Dendritic cell treated with granulocyte-macrophage colony-stimulating factor and Interleukin-4, amounts not matched to agents 40 ng/mL and 50 ng/mL, for 4 days (primary cell): Measurements from ENCODE around the gene CHKA.

Experiments used
- H3K27ac Mint-ChIP-seq: one replicate; pipeline ENCODE4 v1.8.0; 2022; ENCODE audit warnings: mild to moderate bottlenecking, mixed read lengths
- H3K27me3 Mint-ChIP-seq: one replicate; pipeline ENCODE4 v1.8.0; 2022; ENCODE audit warnings: mild to moderate bottlenecking, mixed read lengths
- H3K36me3 Mint-ChIP-seq: one replicate; pipeline ENCODE4 v1.8.0; 2022; ENCODE audit warnings: low read depth, mixed read lengths
- H3K4me1 Mint-ChIP-seq: one replicate; pipeline ENCODE4 v1.8.0; 2022; ENCODE audit warnings: low read depth, mixed read lengths
- H3K4me3 Mint-ChIP-seq: one replicate; pipeline ENCODE4 v1.8.0; 2022; ENCODE audit warnings: mild to moderate bottlenecking, moderate library complexity, mixed read lengths
- H3K9me3 Mint-ChIP-seq: one replicate; pipeline ENCODE4 v1.8.0; 2022; ENCODE audit warnings: mixed read lengths
- intact Hi-C: fragments of 100-400 bp; cut with micrococcal nuclease; formaldehyde crosslinking; loops from one replicate; pipeline ENCODE4 v1.15.0; 2022

The CHKA gene

GRCh38 chr11:68013611-68014156 is 107.5 kb downstream of the CHKA start:
- intact Hi-C loops, result no loop called here
- H3K36me3 Mint-ChIP-seq, result peaks cover 71% of the 10 kb centered on the region
- H3K27ac Mint-ChIP-seq, result peak overlapping the region; percentile 99
- no peaks in the 10 kb centered on the region for H3K9me3 Mint-ChIP-seq
- H3K27me3 Mint-ChIP-seq, result no peaks in the 10 kb centered on the region
- peaks cover 84% of the 10 kb centered on the region for H3K4me1 Mint-ChIP-seq
- no peak overlapping the region for H3K4me3 Mint-ChIP-seq

- H3K9me3 Mint-ChIP-seq, result no peaks in the 10 kb centered on the region
- intact Hi-C loops, result no loop called here
- H3K36me3 Mint-ChIP-seq, result peaks cover 65% of the 10 kb centered on the region
- H3K27ac Mint-ChIP-seq, result peak overlapping the region; percentile 99
- no peak overlapping the region for H3K4me3 Mint-ChIP-seq
- no peaks in the 10 kb centered on the region for H3K27me3 Mint-ChIP-seq
- H3K4me1 Mint-ChIP-seq, result peaks cover 87% of the 10 kb centered on the region
Measured at GRCh38 chr11:68012843-68013610, 108.2 kb downstream of the CHKA start.

- intact Hi-C loops, result no loop called here
- peak overlapping the region; percentile 99 for H3K27ac Mint-ChIP-seq
- peaks cover 86% of the 10 kb centered on the region for H3K4me1 Mint-ChIP-seq
- H3K4me3 Mint-ChIP-seq, result peak overlapping the region; percentile 87
- no peaks in the 10 kb centered on the region for H3K27me3 Mint-ChIP-seq
- no peaks in the 10 kb centered on the region for H3K9me3 Mint-ChIP-seq
- H3K36me3 Mint-ChIP-seq, result peaks cover 57% of the 10 kb centered on the region
Measured at GRCh38 chr11:68012044-68012842, 108.9 kb downstream of the CHKA start.

- Mint-ChIP-seq H3K27me3 (no peaks in the 10 kb centered on the region), H3K4me1 (peaks cover 88% of the 10 kb centered on the region), H3K4me3 (peak overlapping the region; percentile 87), H3K27ac (peak overlapping the region; percentile 99), H3K36me3 (peaks cover 47% of the 10 kb centered on the region), H3K9me3 (no peaks in the 10 kb centered on the region)
- intact Hi-C loops, result loop anchor here (2.0 kb wide), 2 partner anchors 14 to 30 kb away; no protein-coding TSS in a partner anchor
Measured at GRCh38 chr11:68011051-68011943, 109.9 kb downstream of the CHKA start.

GRCh38 chr11:68010090-68011041 is 110.8 kb downstream of the CHKA start, which contains the start of gene ALDH3B1:
TSS of gene ALDH3B1 (plus strand) at chr11:68010327. CDS start at chr11:68015298, 4,971 bp downstream.
- H3K27me3 Mint-ChIP-seq, result no peaks in the 10 kb centered on the region
- intact Hi-C loops, result loop anchor here (2.0 kb wide), 2 partner anchors 14 to 30 kb away; no protein-coding TSS in a partner anchor
- no peaks in the 10 kb centered on the region for H3K9me3 Mint-ChIP-seq
- peaks cover 91% of the 10 kb centered on the region for H3K4me1 Mint-ChIP-seq
- H3K27ac Mint-ChIP-seq, result peak within 1 kb of the TSS; percentile 99
- peaks cover 38% of the 10 kb centered on the region for H3K36me3 Mint-ChIP-seq
- peak within 1 kb of the TSS; percentile 87 for H3K4me3 Mint-ChIP-seq

GRCh38 chr11:68009391-68010089 is 111.6 kb downstream of the CHKA start:
- H3K36me3 Mint-ChIP-seq, result peaks cover 30% of the 10 kb centered on the region
- H3K27ac Mint-ChIP-seq, result peak overlapping the region; percentile 99

GRCh38 chr11:68008381-68009337 is 112.5 kb downstream of the CHKA start:
- peaks cover 88% of the 10 kb centered on the region for H3K4me1 Mint-ChIP-seq
- intact Hi-C loops, result no loop called here
- no peaks in the 10 kb centered on the region for H3K27me3 Mint-ChIP-seq
- H3K4me3 Mint-ChIP-seq, result peak overlapping the region; percentile 87
- peak overlapping the region; percentile 99 for H3K27ac Mint-ChIP-seq
- H3K36me3 Mint-ChIP-seq, result peaks cover 21% of the 10 kb centered on the region
- H3K9me3 Mint-ChIP-seq, result no peaks in the 10 kb centered on the region

More at GRCh38 chr11:68009391-68010089, 111.6 kb downstream of the CHKA start:
- Mint-ChIP-seq H3K9me3 (no peaks in the 10 kb centered on the region), H3K4me1 (peaks cover 91% of the 10 kb centered on the region), H3K4me3 (peak overlapping the region; percentile 87), H3K27me3 (no peaks in the 10 kb centered on the region)
- intact Hi-C loops, result loop anchor here (2.0 kb wide), 2 partner anchors 13 to 31 kb away; no protein-coding TSS in a partner anchor

- intact Hi-C loops, result no loop called here
- peak overlapping the region; percentile 99 for H3K27ac Mint-ChIP-seq
- H3K4me3 Mint-ChIP-seq, result no peak overlapping the region
- peaks cover 83% of the 10 kb centered on the region for H3K4me1 Mint-ChIP-seq
- H3K9me3 Mint-ChIP-seq, result no peaks in the 10 kb centered on the region
- no peaks in the 10 kb centered on the region for H3K27me3 Mint-ChIP-seq
- peaks cover 16% of the 10 kb centered on the region for H3K36me3 Mint-ChIP-seq
Measured at GRCh38 chr11:68007498-68008380, 113.4 kb downstream of the CHKA start.

GRCh38 chr11:68006606-68007166 is 114.5 kb downstream of the CHKA start:
- Mint-ChIP-seq H3K9me3 (no peaks in the 10 kb centered on the region), H3K27me3 (no peaks in the 10 kb centered on the region), H3K27ac (no peak overlapping the region), H3K4me3 (no peak overlapping the region), H3K36me3 (peaks cover 25% of the 10 kb centered on the region), H3K4me1 (peaks cover 83% of the 10 kb centered on the region)
- intact Hi-C loops, result no loop called here

- H3K27me3 Mint-ChIP-seq, result no peaks in the 10 kb centered on the region
- peaks cover 32% of the 10 kb centered on the region for H3K36me3 Mint-ChIP-seq
- intact Hi-C loops, result no loop called here
- H3K9me3 Mint-ChIP-seq, result no peaks in the 10 kb centered on the region
- H3K4me1 Mint-ChIP-seq, result peaks cover 74% of the 10 kb centered on the region
- peak overlapping the region; percentile 72 for H3K27ac Mint-ChIP-seq
- peak overlapping the region; percentile 70 for H3K4me3 Mint-ChIP-seq
Measured at GRCh38 chr11:68004551-68005335, 116.4 kb downstream of the CHKA start.
